Skeletal muscle tissue (tissue), 4 donors: Measurements from ENCODE around the gene MYL9. TPM values are rescaled to one million over a fixed set of nuclear protein-coding genes. Genes with fewer than 3 reads are reported as not detected.

ENCODE experiments used
- H3K27ac ChIP-seq: one replicate; pipeline ENCODE4 v1.7.0; 2013; ENCODE audit warnings: mild to moderate bottlenecking, low read depth, low read length, inconsistent platforms
- H3K27me3 ChIP-seq, 3 donors: one replicate each; pipeline ENCODE4 v1.7.0; 2013; ENCODE audit warnings: low read length in 3 of 3; ENCODE audit not compliant: control insufficient read depth in 3 of 3, insufficient read depth in 3 of 3
- H3K36me3 ChIP-seq, 3 donors: one replicate each; pipeline ENCODE4 v1.7.0; 2013; ENCODE audit warnings: low read length in 3 of 3; ENCODE audit not compliant: control insufficient read depth in 3 of 3, insufficient read depth in 3 of 3
- H3K4me1 ChIP-seq, 3 donors: one replicate each; pipeline ENCODE4 v1.7.0; 2013; ENCODE audit warnings: low read length in 3 of 3, mild to moderate bottlenecking in 3 of 3; ENCODE audit not compliant: control insufficient read depth in 3 of 3, insufficient read depth in 3 of 3
- H3K4me3 ChIP-seq, 3 donors: one replicate each; pipeline ENCODE4 v1.7.0; 2013; ENCODE audit warnings: low read length in 3 of 3
- H3K9ac ChIP-seq, 3 donors: one replicate each; pipeline ENCODE4 v1.7.0; 2013; ENCODE audit warnings: low read length in 3 of 3, mild to moderate bottlenecking in 3 of 3, moderate library complexity in 2 of 3, low read depth in 1 of 3
- H3K9me3 ChIP-seq, 3 donors: one replicate each; pipeline ENCODE4 v1.7.0; 2013; ENCODE audit warnings: low read length in 3 of 3; ENCODE audit not compliant: control insufficient read depth in 3 of 3
- total RNA-seq: library from RNA; depleted of rRNA; stranded (reverse); fragments of >200 nt; gene quantifications from one replicate; pipeline ENCODE4 v1.2.3, GENCODE V29; 2014
- donor health status: Osteomylitis.

MYL9 gene
- total RNA-seq = 5.7 TPM

DNA sequence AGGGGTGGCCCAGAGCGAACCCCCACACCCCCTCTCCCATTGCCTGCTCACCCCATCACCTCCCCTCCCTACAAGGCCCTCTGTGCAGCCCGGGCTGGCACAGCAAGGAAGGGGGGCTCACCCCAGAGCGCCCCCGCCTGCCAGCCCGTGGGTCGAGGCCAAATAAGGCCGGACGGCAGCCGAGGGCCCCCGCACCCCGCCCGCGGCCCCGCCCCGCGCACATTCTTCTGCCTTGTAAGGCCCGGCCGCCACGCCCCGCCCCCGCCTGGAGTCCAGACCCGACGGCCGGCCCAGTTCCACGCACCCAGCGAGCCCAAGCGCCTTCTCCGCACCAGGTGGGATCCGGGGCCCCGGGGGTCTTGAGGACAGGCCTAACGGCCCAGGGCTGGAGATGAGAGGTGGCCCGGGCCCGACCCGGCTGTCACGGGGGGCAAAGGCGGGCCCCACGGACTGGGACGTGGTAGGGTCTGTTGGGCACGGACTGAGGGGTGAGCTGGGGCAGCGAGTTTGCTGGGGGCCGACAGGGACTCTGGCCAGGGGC lies at the start of gene MYL9:
Gene MYL9 (plus strand): TSS at position 293 of the 541 bp plus-strand sequence. CDS start 3,366 bp downstream, outside the sequence.
- Histone ChIP-seq H3K4me3 (peak within 1 kb of the TSS; percentile 68 to 80 (median 75)), H3K9ac (peak within 1 kb of the TSS; percentile 79 to 92 (median 79)), H3K27ac (peak within 1 kb of the TSS; percentile 90), H3K9me3 (no peaks in the 10 kb centered on the region), H3K36me3 (peaks cover 0 to 4% (median 2%) of the 10 kb centered on the region in 3 donors), H3K4me1 (peaks cover 17 to 28% (median 28%) of the 10 kb centered on the region in 3 donors), H3K27me3 (peaks cover 0 to 6% (median 0%) of the 10 kb centered on the region in 3 donors)

- Histone ChIP-seq H3K27ac (peak overlapping the region; percentile 89), H3K4me1 (peaks cover 54 to 78% (median 66%) of the 10 kb centered on the region in 3 donors), H3K9me3 (no peaks in the 10 kb centered on the region), H3K36me3 (peaks cover 11 to 15% (median 15%) of the 10 kb centered on the region in 3 donors), H3K9ac (peak overlapping the region; percentile 48 to 64 (median 58)), H3K4me3 (peak overlapping the region in 1 of 3 donors; percentile 27), H3K27me3 (no peaks in the 10 kb centered on the region)
Measured at GRCh38 chr20:36491901-36492617, 49.3 kb upstream of the MYL9 start.

- Histone ChIP-seq H3K27me3 (no peaks in the 10 kb centered on the region), H3K36me3 (peaks cover 23 to 27% (median 24%) of the 10 kb centered on the region in 3 donors), H3K4me3 (peak overlapping the region in 2 of 3 donors; percentile 6 to 13), H3K9ac (peak overlapping the region; percentile 43 to 64 (median 63)), H3K9me3 (no peaks in the 10 kb centered on the region), H3K4me1 (peaks cover 47 to 69% (median 55%) of the 10 kb centered on the region in 3 donors), H3K27ac (peak overlapping the region; percentile 89)
Measured at GRCh38 chr20:36493051-36493800, 48.1 kb upstream of the MYL9 start.

- Histone ChIP-seq H3K36me3 (peaks cover 27 to 32% (median 29%) of the 10 kb centered on the region in 3 donors), H3K9me3 (no peaks in the 10 kb centered on the region), H3K9ac (peak overlapping the region; percentile 43 to 64 (median 63)), H3K27me3 (no peaks in the 10 kb centered on the region), H3K4me1 (peaks cover 46 to 66% (median 54%) of the 10 kb centered on the region in 3 donors), H3K4me3 (peak overlapping the region in 2 of 3 donors; percentile 6 to 13), H3K27ac (peak overlapping the region; percentile 89)
Measured at GRCh38 chr20:36493801-36494114, 47.6 kb upstream of the MYL9 start.

DNA sequence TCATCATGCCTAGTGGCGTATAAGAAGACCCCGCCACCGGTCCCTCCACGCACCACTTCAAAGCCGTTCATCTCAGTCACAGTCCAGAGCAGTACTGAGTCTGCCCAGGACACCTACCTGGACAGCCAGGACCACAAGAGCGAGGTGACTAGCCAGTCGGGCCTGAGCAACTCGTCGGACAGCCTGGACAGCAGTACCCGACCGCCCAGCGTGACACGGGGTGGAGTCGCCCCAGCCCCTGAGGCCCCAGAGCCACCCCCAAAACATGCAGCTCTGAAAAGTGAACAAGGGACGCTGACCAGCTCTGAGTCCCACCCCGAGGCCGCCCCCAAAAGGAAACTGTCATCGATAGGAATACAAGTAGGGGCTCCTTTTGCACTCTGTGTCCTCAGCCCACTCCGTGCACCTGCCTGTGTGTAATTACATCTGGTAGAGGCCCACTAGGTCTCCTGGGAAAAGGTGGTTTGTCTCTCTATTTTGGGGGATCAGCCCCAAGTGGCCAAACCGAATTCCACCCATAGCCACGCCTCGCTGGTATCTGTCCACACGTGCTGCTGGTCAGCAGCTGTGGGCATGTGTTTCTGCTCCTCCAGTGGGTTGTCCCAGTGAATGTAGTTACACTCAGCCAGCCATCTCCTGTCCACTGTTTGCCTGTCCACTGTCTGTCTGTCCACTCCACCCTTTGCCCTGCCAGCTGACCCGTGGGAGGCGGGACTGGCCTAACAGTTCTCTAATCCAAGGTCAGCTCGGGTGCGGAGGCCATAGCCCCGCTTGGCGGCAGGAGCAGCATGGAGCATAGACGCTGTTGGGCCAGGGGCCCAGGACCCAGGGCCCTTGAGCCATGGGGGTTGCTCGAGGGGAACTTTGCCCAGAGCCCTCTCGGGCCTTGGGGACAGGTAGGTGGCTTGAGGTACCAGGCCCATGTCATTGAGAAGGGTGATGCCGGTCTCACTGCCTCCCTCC lies 44.3 kb upstream of the MYL9 start:
- H3K9me3 ChIP-seq = no peaks in the 10 kb centered on the region
- H3K9ac ChIP-seq = no peak overlapping the region
- no peak overlapping the region for H3K4me3 ChIP-seq
- H3K36me3 ChIP-seq = peaks cover 52 to 62% (median 55%) of the 10 kb centered on the region in 3 donors
- H3K4me1 ChIP-seq = peaks cover 22 to 37% (median 29%) of the 10 kb centered on the region in 3 donors
- no peak overlapping the region for H3K27ac ChIP-seq
- no peaks in the 10 kb centered on the region for H3K27me3 ChIP-seq

DNA sequence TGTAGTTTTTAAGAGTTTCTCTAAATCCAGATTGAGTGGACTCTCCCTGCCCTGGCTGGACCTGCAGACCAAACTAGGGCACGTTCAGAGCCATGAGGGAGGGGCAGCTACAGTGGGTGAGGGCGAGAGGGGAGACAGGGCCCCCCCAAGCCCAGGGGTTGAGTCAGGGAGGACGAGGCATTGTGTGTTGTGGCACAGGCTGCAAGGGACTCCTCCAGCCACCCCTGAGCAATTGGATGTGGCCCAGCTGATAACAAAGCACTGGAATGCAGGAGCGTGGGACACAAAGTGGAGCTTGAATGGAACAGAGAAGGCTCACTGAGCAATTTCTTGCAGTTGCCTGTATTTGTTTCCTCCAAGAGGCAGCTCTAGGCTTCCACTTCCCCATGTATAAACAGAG lies 43.5 kb upstream of the MYL9 start:
- Histone ChIP-seq H3K9ac (no peak overlapping the region), H3K27me3 (no peaks in the 10 kb centered on the region), H3K36me3 (peaks cover 52 to 65% (median 55%) of the 10 kb centered on the region in 3 donors), H3K4me1 (peaks cover 14 to 28% (median 21%) of the 10 kb centered on the region in 3 donors), H3K4me3 (no peak overlapping the region), H3K27ac (no peak overlapping the region), H3K9me3 (no peaks in the 10 kb centered on the region)

GRCh38 chr20:36498386-36499179 lies 42.7 kb upstream of the MYL9 start:
- Histone ChIP-seq H3K27me3 (no peaks in the 10 kb centered on the region), H3K27ac (no peak overlapping the region), H3K4me1 (peaks cover 7 to 21% (median 13%) of the 10 kb centered on the region in 3 donors), H3K4me3 (no peak overlapping the region), H3K36me3 (peaks cover 52 to 64% (median 55%) of the 10 kb centered on the region in 3 donors), H3K9ac (no peak overlapping the region), H3K9me3 (no peaks in the 10 kb centered on the region)

DNA sequence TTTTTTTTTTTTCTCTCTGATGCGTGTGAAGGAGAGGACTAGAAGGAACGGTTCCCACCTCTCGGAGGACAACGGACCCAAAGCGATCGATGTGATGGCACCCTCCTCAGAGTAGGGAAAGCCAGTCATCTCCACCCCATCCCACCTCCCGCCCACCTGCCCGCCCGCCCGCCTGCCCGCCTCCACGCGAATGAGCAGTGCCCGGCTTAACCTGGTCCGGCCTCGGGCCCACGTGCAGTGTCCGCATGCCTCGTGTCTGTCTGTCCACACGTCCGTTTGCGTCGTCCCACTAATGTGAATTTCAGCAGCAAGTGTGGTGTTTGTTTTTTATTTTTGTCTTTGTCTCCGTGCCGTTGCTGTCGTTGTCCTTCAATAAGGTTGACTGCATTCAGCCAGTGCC lies 42.1 kb upstream of the MYL9 start:
- Histone ChIP-seq H3K4me1 (peaks cover under 1 to 15% (median 7%) of the 10 kb centered on the region in 3 donors), H3K9ac (no peak overlapping the region), H3K9me3 (no peaks in the 10 kb centered on the region), H3K36me3 (peaks cover 52 to 67% (median 57%) of the 10 kb centered on the region in 3 donors), H3K27ac (no peak overlapping the region), H3K4me3 (no peak overlapping the region), H3K27me3 (no peaks in the 10 kb centered on the region)
